Naive thymus-derived CD8-positive, alpha-beta T cell (primary cell): Measurements from ENCODE around the gene TBC1D22A. TPM values are rescaled to one million over a fixed set of nuclear protein-coding genes. Genes with fewer than 3 reads are reported as not detected.
"Not testable (repeated sequence)": the region's sequence is repeated elsewhere in the genome, so short reads cannot be mapped to it uniquely, and the experiment has no call there.

ENCODE experiments used
- ATAC-seq, 2 donors: fragments of 150-1000 bp; cut with Tn5 transposase in 1 of 2; sonication (Bioruptor Pico), chemical (Tn5 transposase) in 1 of 2; 1 replicate in 1 of 2; 2 replicates in 1 of 2; pipeline ENCODE4 v1.10.0; 2021; ENCODE audit warnings: mild to moderate bottlenecking in 2 of 2, moderate library complexity in 2 of 2
- POLR2A ChIA-PET: fragments of 350-600 bp; sonication (Branson Sonifier 250); formaldehyde crosslinking; loops from one replicate; lab custom pipeline; 2021; ENCODE audit warnings: antibody characterized with exemption; lab: Charles Lee
- DNase-seq, 10 donors: peaks; one replicate each; pipeline versions ENCODE4 v3.0.0 to v3.0.0-alpha.2; 2020 to 2022
- H3K27ac Mint-ChIP-seq, 10 donors: one replicate each; pipeline ENCODE4 v1.8.0; 2020 to 2022; ENCODE audit warnings: mild to moderate bottlenecking in 10 of 10, mixed read lengths in 10 of 10, moderate library complexity in 4 of 10, inconsistent platforms in 1 of 10
- H3K27me3 Mint-ChIP-seq, 5 donors: one replicate each; pipeline ENCODE4 v1.8.0; 2021 to 2022; ENCODE audit warnings: mixed read lengths in 5 of 5
- H3K36me3 Mint-ChIP-seq, 3 donors: one replicate each; pipeline ENCODE4 v1.8.0; 2020 to 2022; ENCODE audit warnings: mixed read lengths in 3 of 3, mild to moderate bottlenecking in 2 of 3, inconsistent platforms in 1 of 3
- H3K4me1 Mint-ChIP-seq, 4 donors: one replicate each; pipeline ENCODE4 v1.8.0; 2021 to 2022; ENCODE audit warnings: mixed read lengths in 4 of 4
- H3K4me3 Mint-ChIP-seq, 10 donors: one replicate each; pipeline ENCODE4 v1.8.0; 2020 to 2022; ENCODE audit warnings: mild to moderate bottlenecking in 10 of 10, mixed read lengths in 10 of 10, moderate library complexity in 6 of 10, inconsistent platforms in 1 of 10
- H3K9me3 Mint-ChIP-seq, 9 donors: one replicate each; pipeline ENCODE4 v1.8.0; 2020 to 2022; ENCODE audit warnings: mixed read lengths in 9 of 9, mild to moderate bottlenecking in 3 of 9, inconsistent platforms in 1 of 9, moderate library complexity in 1 of 9
- polyA plus RNA-seq, 3 donors: library from polyadenylated mRNA; unstranded; fragments of 300-500 nt; fragmentation: Illumina TruSeq; gene quantifications; one replicate each; pipeline ENCODE4 v1.2.3, GENCODE V29; 2021
- total RNA-seq, 8 experiments: library from RNA in 2 of 8; stranded (reverse) in 2 of 8; gene quantifications; one replicate each; pipeline ENCODE4 v1.2.3 and lab custom pipeline; 2021 to 2026

TBC1D22A gene
- total and polyA plus RNA-seq, 5 experiments from 2014 or later = 23.0 to 57.2 (median 24.6) TPM

- no peak for ATAC-seq
- Mint-ChIP-seq H3K27ac (no peak overlapping the region), H3K9me3 (no peaks in the 10 kb centered on the region), H3K4me1 (peaks cover 2 to 14% (median 3%) of the 10 kb centered on the region in 4 donors), H3K27me3 (no peaks in the 10 kb centered on the region), H3K4me3 (no peak overlapping the region), H3K36me3 (peaks cover 0 to 70% (median 33%) of the 10 kb centered on the region in 3 donors)
- POLR2A ChIA-PET = no interaction called here
- no peak for DNase-seq
These were observed 214.1 kb downstream of the TBC1D22A start for GRCh38 chr22:46976598-46976997.

- H3K4me3 Mint-ChIP-seq = peak overlapping the region in 1 of 10 donors; percentile 50
- no peak overlapping the region for H3K27ac Mint-ChIP-seq
- ATAC-seq (no peak), DNase-seq (no peak)
- peaks cover 3 to 15% (median 9%) of the 10 kb centered on the region in 4 donors for H3K4me1 Mint-ChIP-seq
- H3K36me3 Mint-ChIP-seq = peaks cover 0 to 73% (median 33%) of the 10 kb centered on the region in 3 donors
- no peaks in the 10 kb centered on the region for H3K9me3 Mint-ChIP-seq
- POLR2A ChIA-PET = no interaction called here
- no peaks in the 10 kb centered on the region for H3K27me3 Mint-ChIP-seq
These were observed 215.3 kb downstream of the TBC1D22A start for GRCh38 chr22:46977656-46978343.

- ATAC-seq, H3K9me3 Mint-ChIP-seq, H3K27me3 Mint-ChIP-seq, H3K4me3 Mint-ChIP-seq, H3K27ac Mint-ChIP-seq, POLR2A ChIA-PET, DNase-seq: not testable (repeated sequence)
- H3K4me1 Mint-ChIP-seq = peaks cover 5 to 18% (median 13%) of the 10 kb centered on the region in 4 donors
- H3K36me3 Mint-ChIP-seq = peaks cover 0 to 78% (median 33%) of the 10 kb centered on the region in 3 donors
These were observed 216.2 kb downstream of the TBC1D22A start for GRCh38 chr22:46978668-46979067.

GRCh38 chr22:46979506-46979905 is 217.1 kb downstream of the TBC1D22A start:
- H3K36me3 Mint-ChIP-seq = peaks cover 0 to 75% (median 33%) of the 10 kb centered on the region in 3 donors
- peaks cover 8 to 20% (median 13%) of the 10 kb centered on the region in 4 donors for H3K4me1 Mint-ChIP-seq
- no peaks in the 10 kb centered on the region for H3K9me3 Mint-ChIP-seq
- DNase-seq (no peak), ATAC-seq (no peak)
- H3K27me3 Mint-ChIP-seq = no peaks in the 10 kb centered on the region
- H3K4me3 Mint-ChIP-seq = no peak overlapping the region
- H3K27ac Mint-ChIP-seq = peak overlapping the region in 1 of 10 donors; percentile 62
- POLR2A ChIA-PET = no interaction called here

- peaks cover 9 to 25% (median 16%) of the 10 kb centered on the region in 4 donors for H3K4me1 Mint-ChIP-seq
- no peak overlapping the region for H3K4me3 Mint-ChIP-seq
- ATAC-seq = no peak
- no peak for DNase-seq
- H3K27me3 Mint-ChIP-seq = no peaks in the 10 kb centered on the region
- H3K36me3 Mint-ChIP-seq = peaks cover 0 to 67% (median 30%) of the 10 kb centered on the region in 3 donors
- no peaks in the 10 kb centered on the region for H3K9me3 Mint-ChIP-seq
- H3K27ac Mint-ChIP-seq = peak overlapping the region in 2 of 10 donors; percentile 55 to 81
- POLR2A ChIA-PET = no interaction called here
These were observed 217.9 kb downstream of the TBC1D22A start for GRCh38 chr22:46980392-46980791.

GRCh38 chr22:46982635-46983034 is 220.2 kb downstream of the TBC1D22A start:
- Mint-ChIP-seq H3K4me3 (no peak overlapping the region), H3K27ac (peak overlapping the region in 1 of 10 donors; percentile 24), H3K27me3 (no peaks in the 10 kb centered on the region), H3K9me3 (no peaks in the 10 kb centered on the region), H3K4me1 (peaks cover 9 to 25% (median 16%) of the 10 kb centered on the region in 4 donors), H3K36me3 (peaks cover 0 to 46% (median 17%) of the 10 kb centered on the region in 3 donors)
- DNase-seq (no peak), ATAC-seq (no peak)
- POLR2A ChIA-PET = no interaction called here

- DNase-seq (no peak), ATAC-seq (no peak)
- Mint-ChIP-seq H3K9me3 (no peaks in the 10 kb centered on the region), H3K27ac (peak overlapping the region in 3 of 10 donors; percentile 1 to 47 (median 24)), H3K27me3 (no peaks in the 10 kb centered on the region), H3K36me3 (peaks cover 0 to 42% (median 14%) of the 10 kb centered on the region in 3 donors), H3K4me3 (no peak overlapping the region), H3K4me1 (peaks cover 9 to 25% (median 16%) of the 10 kb centered on the region in 4 donors)
- POLR2A ChIA-PET = no interaction called here
These were observed 220.6 kb downstream of the TBC1D22A start for GRCh38 chr22:46983046-46983445.

- no peaks in the 10 kb centered on the region for H3K9me3 Mint-ChIP-seq
- POLR2A ChIA-PET = no interaction called here
- H3K4me1 Mint-ChIP-seq = peaks cover 9 to 25% (median 17%) of the 10 kb centered on the region in 4 donors
- H3K4me3 Mint-ChIP-seq = no peak overlapping the region
- no peak overlapping the region for H3K27ac Mint-ChIP-seq
- ATAC-seq (no peak), DNase-seq (no peak)
- H3K27me3 Mint-ChIP-seq = no peaks in the 10 kb centered on the region
- H3K36me3 Mint-ChIP-seq = peaks cover 0 to 31% (median 2%) of the 10 kb centered on the region in 3 donors
These were observed 222.5 kb downstream of the TBC1D22A start for GRCh38 chr22:46984751-46985506.

- Mint-ChIP-seq H3K36me3 (peaks cover 0 to 34% (median 2%) of the 10 kb centered on the region in 3 donors), H3K27ac (peak overlapping the region in 1 of 10 donors; percentile 8), H3K9me3 (no peaks in the 10 kb centered on the region), H3K4me3 (no peak overlapping the region), H3K4me1 (peaks cover 9 to 25% (median 17%) of the 10 kb centered on the region in 4 donors), H3K27me3 (no peaks in the 10 kb centered on the region)
- POLR2A ChIA-PET = no interaction called here
- DNase-seq = no peak
- ATAC-seq = no peak
These were observed 223.0 kb downstream of the TBC1D22A start for GRCh38 chr22:46985507-46985882.

GRCh38 chr22:46986788-46987187 is 224.3 kb downstream of the TBC1D22A start:
- H3K27me3 Mint-ChIP-seq = no peaks in the 10 kb centered on the region
- no peaks in the 10 kb centered on the region for H3K9me3 Mint-ChIP-seq
- DNase-seq (no peak), ATAC-seq (no peak)
- no peak overlapping the region for H3K4me3 Mint-ChIP-seq
- POLR2A ChIA-PET = no interaction called here
- H3K4me1 Mint-ChIP-seq = peaks cover 6 to 26% (median 15%) of the 10 kb centered on the region in 4 donors
- H3K27ac Mint-ChIP-seq = peak overlapping the region in 2 of 10 donors; percentile 23 to 27
- H3K36me3 Mint-ChIP-seq = peaks cover 0 to 38% (median 1%) of the 10 kb centered on the region in 3 donors

- ATAC-seq = no peak
- POLR2A ChIA-PET = no interaction called here
- H3K36me3 Mint-ChIP-seq = peaks cover 0 to 47% (median 2%) of the 10 kb centered on the region in 3 donors
- H3K4me1 Mint-ChIP-seq = peaks cover 0 to 10% (median 4%) of the 10 kb centered on the region in 4 donors
- DNase-seq = no peak
- no peak overlapping the region for H3K4me3 Mint-ChIP-seq
- no peaks in the 10 kb centered on the region for H3K9me3 Mint-ChIP-seq
- no peaks in the 10 kb centered on the region for H3K27me3 Mint-ChIP-seq
- peak overlapping the region in 2 of 10 donors; percentile 39 to 59 for H3K27ac Mint-ChIP-seq
These were observed 228.6 kb downstream of the TBC1D22A start for GRCh38 chr22:46990937-46991550.

GRCh38 chr22:46991666-46992065 is 229.2 kb downstream of the TBC1D22A start:
- peaks cover 0 to 46% (median 2%) of the 10 kb centered on the region in 3 donors for H3K36me3 Mint-ChIP-seq
- no peak overlapping the region for H3K27ac Mint-ChIP-seq
- H3K4me1 Mint-ChIP-seq = peaks cover 0 to 13% (median 5%) of the 10 kb centered on the region in 4 donors
- no peak overlapping the region for H3K4me3 Mint-ChIP-seq
- H3K9me3 Mint-ChIP-seq = no peaks in the 10 kb centered on the region
- H3K27me3 Mint-ChIP-seq = no peaks in the 10 kb centered on the region
- POLR2A ChIA-PET = no interaction called here
- no peak for DNase-seq
- ATAC-seq = no peak
